ENCODE data around the gene FNDC1. TPM values are rescaled to one million over a fixed set of nuclear protein-coding genes. Genes with fewer than 3 reads are reported as not detected.

The FNDC1 gene
- total and polyA plus RNA-seq, 2 donors (not counting 1 experiment from before 2014, with no cell fraction given): not detected

GRCh38 chr6:159131709-159132108, 37.5 kb upstream of the FNDC1 start:
- ATAC-seq (ENCODE audit: low read depth) (no peak), DNase-seq (no peak)
- Mint-ChIP-seq H3K27me3 (no peaks in the 10 kb centered on the region), H3K27ac (peak overlapping the region; percentile 86), H3K4me1 (peaks cover 47% of the 10 kb centered on the region), H3K9me3 (ENCODE audit: insufficient read depth) (no peaks in the 10 kb centered on the region), H3K4me3 (no peak overlapping the region)
- TF ChIP-seq CTCF (IDR thresholded peaks at IDR 0.05) (no peak), EZH2 (IDR thresholded peaks at IDR 0.05; ENCODE audit: borderline replicate concordance, insufficient read depth, low read depth, low read length, poor library complexity, severe bottlenecking) (no peak)
- no peaks in the 10 kb centered on the region for H3K27me3 ChIP-seq (replicated peaks in 1 of 4; ENCODE audit: control extremely low read depth in 1 of 4, control insufficient read depth in 3 of 4, insufficient read depth in 4 of 4, low read length in 3 of 4)
- H4K20me1 ChIP-seq (ENCODE audit: control insufficient read depth, insufficient read depth, low read length, poor library complexity, severe bottlenecking): no peaks in the 10 kb centered on the region
- no peaks in the 10 kb centered on the region for H3K79me2 ChIP-seq (ENCODE audit: control insufficient read depth, insufficient read depth, low read length)
- H3K9ac ChIP-seq (ENCODE audit: low read length): no peak overlapping the region
- ChIA-PET POLR2A (no interaction called here), CTCF (interaction anchor here (6.3 to 31.6 kb wide), 3 partner anchors 21 to 121 kb away, joined by 164 to 1002 read pairs (median 728); partner anchors contain the start of genes RSPH3 and TAGAP)
- peaks cover 0 to 10% (median 0%) of the 10 kb centered on the region in 3 donors for H3K9me3 ChIP-seq (ENCODE audit: control extremely low read depth in 1 of 3, control insufficient read depth in 2 of 3, insufficient read depth in 1 of 3, low read length in 2 of 3)
- no peak overlapping the region for H2AFZ ChIP-seq (ENCODE audit: insufficient read depth, low read depth, low read length, poor library complexity, severe bottlenecking)
- 90% methylated on average over 2 of the region's 6 CpGs for WGBS (ENCODE audit: insufficient coverage)
- intact Hi-C loops (cut with micrococcal nuclease): no loop called here
- peaks cover 28 to 36% of the 10 kb centered on the region in 2 donors for H3K4me1 ChIP-seq (ENCODE audit: control insufficient read depth in 2 of 2, insufficient read depth in 2 of 2, low read length in 2 of 2)
- H3K4me2 ChIP-seq (replicated peaks; ENCODE audit: low read depth, low read length, poor library complexity, severe bottlenecking): no peak overlapping the region
- no peaks in the 10 kb centered on the region for H3K36me3 ChIP-seq (replicated peaks in 1 of 2; ENCODE audit: control extremely low read depth in 1 of 2, control insufficient read depth in 1 of 2, extremely low read depth in 1 of 2, insufficient read depth in 2 of 2, low read length in 1 of 2)
- no peak overlapping the region for H3K27ac ChIP-seq (ENCODE audit: low read length in 2 of 2)
- no peak overlapping the region for H3K4me3 ChIP-seq (ENCODE audit: control extremely low read depth in 1 of 5, extremely low read depth in 1 of 5, insufficient read depth in 1 of 5, low read depth in 2 of 5, low read length in 4 of 5)

GRCh38 chr6:159132664-159133063, 36.5 kb upstream of the FNDC1 start:
- 94% methylated on average over 14 of the region's 15 CpGs for WGBS (ENCODE audit: insufficient coverage)
- no peaks in the 10 kb centered on the region for H3K9me3 Mint-ChIP-seq (ENCODE audit: insufficient read depth)
- H2AFZ ChIP-seq (ENCODE audit: insufficient read depth, low read depth, low read length, poor library complexity, severe bottlenecking): no peak overlapping the region
- H3K27ac Mint-ChIP-seq: peak overlapping the region; percentile 70
- DNase-seq: no peak
- H3K9ac ChIP-seq (ENCODE audit: low read length): no peak overlapping the region
- H3K27me3 ChIP-seq (replicated peaks in 1 of 4; ENCODE audit: control extremely low read depth in 1 of 4, control insufficient read depth in 3 of 4, insufficient read depth in 4 of 4, low read length in 3 of 4): no peaks in the 10 kb centered on the region
- peaks cover 0 to 2% (median 0%) of the 10 kb centered on the region in 3 donors for H3K9me3 ChIP-seq (ENCODE audit: control extremely low read depth in 1 of 3, control insufficient read depth in 2 of 3, insufficient read depth in 1 of 3, low read length in 2 of 3)
- intact Hi-C loops (cut with micrococcal nuclease): no loop called here
- H3K36me3 ChIP-seq (replicated peaks in 1 of 2; ENCODE audit: control extremely low read depth in 1 of 2, control insufficient read depth in 1 of 2, extremely low read depth in 1 of 2, insufficient read depth in 2 of 2, low read length in 1 of 2): no peaks in the 10 kb centered on the region
- no peak overlapping the region for H3K4me2 ChIP-seq (replicated peaks; ENCODE audit: low read depth, low read length, poor library complexity, severe bottlenecking)
- no peak overlapping the region for H3K4me3 ChIP-seq (ENCODE audit: control extremely low read depth in 1 of 5, extremely low read depth in 1 of 5, insufficient read depth in 1 of 5, low read depth in 2 of 5, low read length in 4 of 5)
- TF ChIP-seq CTCF (IDR thresholded peaks at IDR 0.05) (no peak), EZH2 (IDR thresholded peaks at IDR 0.05; ENCODE audit: borderline replicate concordance, insufficient read depth, low read depth, low read length, poor library complexity, severe bottlenecking) (no peak)
- H4K20me1 ChIP-seq (ENCODE audit: control insufficient read depth, insufficient read depth, low read length, poor library complexity, severe bottlenecking): no peaks in the 10 kb centered on the region
- peaks cover 21 to 27% of the 10 kb centered on the region in 2 donors for H3K4me1 ChIP-seq (ENCODE audit: control insufficient read depth in 2 of 2, insufficient read depth in 2 of 2, low read length in 2 of 2)
- ATAC-seq (ENCODE audit: low read depth): no peak
- no peak overlapping the region for H3K27ac ChIP-seq (ENCODE audit: low read length in 2 of 2)
- POLR2A ChIA-PET: interaction anchor here (2.4 kb wide), 1 partner anchor 28 kb away, joined by 17 read pairs; no protein-coding TSS in a partner anchor
- H3K79me2 ChIP-seq (ENCODE audit: control insufficient read depth, insufficient read depth, low read length): no peaks in the 10 kb centered on the region
- no peaks in the 10 kb centered on the region for H3K27me3 Mint-ChIP-seq
- CTCF ChIA-PET: interaction anchor here (6.3 to 31.6 kb wide), 3 partner anchors 22 to 122 kb away, joined by 164 to 1002 read pairs (median 728); partner anchors contain the start of genes RSPH3 and TAGAP
- H3K4me3 Mint-ChIP-seq: no peak overlapping the region
- H3K4me1 Mint-ChIP-seq: peaks cover 37% of the 10 kb centered on the region

Data from B cell (primary cell).